ENCODE measurements around the gene SSTR3.

DNA sequence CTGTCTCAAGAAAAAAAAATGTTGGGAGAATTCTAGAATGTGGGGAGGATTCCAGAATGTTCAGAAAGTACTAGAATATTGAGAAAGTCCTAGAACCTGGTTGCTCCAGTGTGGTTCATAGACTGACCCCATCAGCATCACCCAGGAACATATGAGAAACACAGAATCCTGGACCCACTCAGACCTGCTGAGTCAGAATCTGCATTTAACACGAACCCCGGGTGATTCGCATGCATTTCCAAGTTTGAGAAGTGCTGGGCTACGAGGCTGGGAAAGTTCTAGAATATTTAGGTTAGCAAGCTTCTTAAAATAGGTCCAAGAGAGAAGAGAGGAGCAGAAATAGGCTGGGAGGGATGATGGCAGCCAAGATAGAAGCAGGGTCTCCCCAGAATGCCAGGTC lies 30.6 kb downstream of the SSTR3 start:
- TF ChIP-seq, protein P1, sequence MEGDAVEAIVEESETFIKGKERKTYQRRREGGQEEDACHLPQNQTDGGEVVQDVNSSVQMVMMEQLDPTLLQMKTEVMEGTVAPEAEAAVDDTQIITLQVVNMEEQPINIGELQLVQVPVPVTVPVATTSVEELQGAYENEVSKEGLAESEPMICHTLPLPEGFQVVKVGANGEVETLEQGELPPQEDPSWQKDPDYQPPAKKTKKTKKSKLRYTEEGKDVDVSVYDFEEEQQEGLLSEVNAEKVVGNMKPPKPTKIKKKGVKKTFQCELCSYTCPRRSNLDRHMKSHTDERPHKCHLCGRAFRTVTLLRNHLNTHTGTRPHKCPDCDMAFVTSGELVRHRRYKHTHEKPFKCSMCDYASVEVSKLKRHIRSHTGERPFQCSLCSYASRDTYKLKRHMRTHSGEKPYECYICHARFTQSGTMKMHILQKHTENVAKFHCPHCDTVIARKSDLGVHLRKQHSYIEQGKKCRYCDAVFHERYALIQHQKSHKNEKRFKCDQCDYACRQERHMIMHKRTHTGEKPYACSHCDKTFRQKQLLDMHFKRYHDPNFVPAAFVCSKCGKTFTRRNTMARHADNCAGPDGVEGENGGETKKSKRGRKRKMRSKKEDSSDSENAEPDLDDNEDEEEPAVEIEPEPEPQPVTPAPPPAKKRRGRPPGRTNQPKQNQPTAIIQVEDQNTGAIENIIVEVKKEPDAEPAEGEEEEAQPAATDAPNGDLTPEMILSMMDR (IDR thresholded peaks at IDR 0.05): no peak
- TF ChIP-seq POLR2A (IDR thresholded peaks at IDR 0.05): no peak
- TF ChIP-seq EP300 (IDR thresholded peaks at IDR 0.05): no peak

Data from ovary (tissue), 3 donors.